Measurements from ENCODE around the gene SEC14L1. TPM values are rescaled to one million over a fixed set of nuclear protein-coding genes. Genes with fewer than 3 reads are reported as not detected.

Gene SEC14L1
- total RNA-seq, 2 donors from 2014 or later = 89.0 to 105 TPM

DNA sequence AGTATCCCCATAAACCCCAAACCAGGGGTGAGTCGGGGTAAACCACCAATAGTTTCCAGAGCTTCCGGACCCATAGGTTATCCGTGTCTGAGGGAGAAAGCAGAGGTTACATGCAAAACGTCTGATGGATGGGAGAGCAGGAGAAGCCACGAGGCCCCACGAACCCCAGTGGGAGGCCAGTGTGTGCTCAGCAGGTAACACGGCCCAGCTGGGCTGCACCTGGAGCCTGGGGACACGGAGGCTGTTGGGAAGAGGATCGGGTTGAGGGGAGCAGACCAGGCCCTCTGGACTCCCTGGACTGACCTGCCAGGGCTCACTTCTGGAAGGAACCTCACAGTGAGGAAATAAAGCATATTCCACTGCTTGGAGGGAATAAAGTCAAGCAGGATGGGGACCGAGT, 78.1 kb downstream of the SEC14L1 start:
- DNase-seq (ENCODE audit: low spot score) (no peak), ATAC-seq (ENCODE audit: insufficient number of reproducible peaks, low FRiP score, low read depth) (no peak)
- Histone ChIP-seq H3K36me3 (peaks cover 25% of the 10 kb centered on the region), H3K27me3 (replicated peaks; ENCODE audit: insufficient read depth) (no peaks in the 10 kb centered on the region), H3K9me3 (no peaks in the 10 kb centered on the region), H3K4me3 (no peak overlapping the region), H3K27ac (no peak overlapping the region), H3K4me1 (ENCODE audit: control insufficient read depth in 1 of 2, low read depth in 2 of 2) (no peaks in the 10 kb centered on the region)
- TF ChIP-seq, protein P1, sequence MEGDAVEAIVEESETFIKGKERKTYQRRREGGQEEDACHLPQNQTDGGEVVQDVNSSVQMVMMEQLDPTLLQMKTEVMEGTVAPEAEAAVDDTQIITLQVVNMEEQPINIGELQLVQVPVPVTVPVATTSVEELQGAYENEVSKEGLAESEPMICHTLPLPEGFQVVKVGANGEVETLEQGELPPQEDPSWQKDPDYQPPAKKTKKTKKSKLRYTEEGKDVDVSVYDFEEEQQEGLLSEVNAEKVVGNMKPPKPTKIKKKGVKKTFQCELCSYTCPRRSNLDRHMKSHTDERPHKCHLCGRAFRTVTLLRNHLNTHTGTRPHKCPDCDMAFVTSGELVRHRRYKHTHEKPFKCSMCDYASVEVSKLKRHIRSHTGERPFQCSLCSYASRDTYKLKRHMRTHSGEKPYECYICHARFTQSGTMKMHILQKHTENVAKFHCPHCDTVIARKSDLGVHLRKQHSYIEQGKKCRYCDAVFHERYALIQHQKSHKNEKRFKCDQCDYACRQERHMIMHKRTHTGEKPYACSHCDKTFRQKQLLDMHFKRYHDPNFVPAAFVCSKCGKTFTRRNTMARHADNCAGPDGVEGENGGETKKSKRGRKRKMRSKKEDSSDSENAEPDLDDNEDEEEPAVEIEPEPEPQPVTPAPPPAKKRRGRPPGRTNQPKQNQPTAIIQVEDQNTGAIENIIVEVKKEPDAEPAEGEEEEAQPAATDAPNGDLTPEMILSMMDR (IDR thresholded peaks at IDR 0.05) = no peak

DNA sequence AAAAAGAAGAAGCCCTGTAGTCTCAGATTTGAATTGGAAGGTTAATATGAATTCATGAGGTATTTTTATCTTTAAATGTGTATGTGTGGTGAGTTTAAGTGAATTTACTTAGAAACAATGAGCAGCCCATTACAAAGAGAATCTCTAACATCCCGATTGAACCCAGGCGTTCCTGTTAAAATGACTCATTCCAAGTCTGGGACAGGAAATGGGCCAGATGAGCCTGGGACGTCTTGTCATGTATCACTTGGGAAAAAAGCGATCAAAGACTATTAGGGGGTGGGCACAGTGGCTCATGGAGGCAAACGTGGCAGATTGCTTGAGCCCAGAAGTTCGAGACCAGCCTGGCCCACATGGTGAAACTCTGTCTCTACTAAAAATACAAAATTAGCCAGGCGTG, 81.6 kb downstream of the SEC14L1 start:
- H3K27ac ChIP-seq = no peak overlapping the region
- H3K27me3 ChIP-seq (replicated peaks; ENCODE audit: insufficient read depth) = no peaks in the 10 kb centered on the region
- no peaks in the 10 kb centered on the region for H3K4me1 ChIP-seq (ENCODE audit: control insufficient read depth in 1 of 2, low read depth in 2 of 2)
- no peak overlapping the region for H3K4me3 ChIP-seq
- DNase-seq (ENCODE audit: low spot score) (no peak), ATAC-seq (ENCODE audit: insufficient number of reproducible peaks, low FRiP score, low read depth) (no peak)
- no peaks in the 10 kb centered on the region for H3K9me3 ChIP-seq
- TF ChIP-seq, protein P1 (IDR thresholded peaks at IDR 0.05) = no peak
- H3K36me3 ChIP-seq = peaks cover 6% of the 10 kb centered on the region

DNA sequence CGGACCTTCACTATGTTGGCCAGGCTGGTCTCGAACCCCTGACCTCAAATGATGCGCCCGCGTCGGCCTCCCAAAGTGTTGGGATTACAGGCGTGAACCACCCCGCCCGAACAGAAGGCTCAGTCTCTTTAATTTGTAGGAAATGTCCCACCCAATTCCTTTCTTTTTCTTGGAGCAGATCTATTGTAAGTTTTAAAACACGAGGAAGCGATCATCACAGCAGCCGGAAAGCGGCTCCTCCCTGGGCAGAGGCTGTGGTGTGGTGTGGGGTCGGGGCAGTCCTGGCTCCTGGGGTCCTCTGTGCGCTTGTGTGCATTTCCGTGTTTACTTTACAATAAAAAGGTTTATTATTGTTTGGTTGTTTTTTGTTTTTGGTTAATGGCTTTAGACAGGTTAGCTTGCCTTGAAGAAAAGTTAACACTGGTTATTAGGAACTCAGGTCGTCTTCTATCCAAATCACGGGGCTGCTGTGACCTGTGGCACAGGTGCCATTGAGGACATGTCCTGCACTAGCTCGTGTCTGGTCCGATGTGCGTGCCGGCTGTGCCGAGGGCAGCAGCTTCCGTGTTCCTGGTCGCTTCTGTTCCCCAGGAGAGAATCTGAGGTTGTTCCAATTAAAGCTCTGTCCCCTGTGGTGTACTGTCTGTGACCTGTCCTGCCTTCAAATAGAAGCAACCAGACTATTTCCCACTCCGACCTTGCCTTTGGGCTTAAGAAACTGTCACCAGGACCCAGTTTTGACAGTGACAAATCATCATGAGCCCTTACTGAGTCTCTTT, 83.1 kb downstream of the SEC14L1 start:
- no peaks in the 10 kb centered on the region for H3K36me3 ChIP-seq
- H3K27ac ChIP-seq = no peak overlapping the region
- DNase-seq (ENCODE audit: low spot score) = no peak
- ATAC-seq (ENCODE audit: insufficient number of reproducible peaks, low FRiP score, low read depth) = no peak
- H3K4me1 ChIP-seq (ENCODE audit: control insufficient read depth in 1 of 2, low read depth in 2 of 2) = no peaks in the 10 kb centered on the region
- no peaks in the 10 kb centered on the region for H3K27me3 ChIP-seq (replicated peaks; ENCODE audit: insufficient read depth)
- no peak overlapping the region for H3K4me3 ChIP-seq
- TF ChIP-seq, protein P1 (IDR thresholded peaks at IDR 0.05) = no peak
- no peaks in the 10 kb centered on the region for H3K9me3 ChIP-seq

DNA sequence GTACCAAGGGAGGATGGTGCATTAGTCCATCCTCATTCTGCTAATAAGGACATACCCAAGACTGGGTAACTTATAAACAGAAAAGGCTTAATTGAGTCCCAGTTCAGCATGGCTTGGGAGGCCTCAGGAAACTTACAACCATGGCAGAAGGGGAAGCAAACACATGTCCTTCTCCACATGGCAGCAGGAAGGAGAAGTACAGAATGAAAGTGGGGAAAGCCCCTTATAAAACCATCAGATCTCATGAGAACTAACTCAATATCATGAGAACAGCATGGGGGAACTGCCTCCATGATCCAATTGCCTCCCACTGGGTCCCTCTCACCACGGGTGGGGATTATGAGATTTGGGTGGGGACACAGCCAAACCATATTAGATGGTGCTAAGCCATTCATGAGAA, 84.5 kb downstream of the SEC14L1 start:
- ATAC-seq (ENCODE audit: insufficient number of reproducible peaks, low FRiP score, low read depth) = no peak
- TF ChIP-seq, protein P1 (IDR thresholded peaks at IDR 0.05) = no peak
- no peak for DNase-seq (ENCODE audit: low spot score)
- no peaks in the 10 kb centered on the region for H3K9me3 ChIP-seq
- H3K36me3 ChIP-seq = no peaks in the 10 kb centered on the region
- H3K27ac ChIP-seq = no peak overlapping the region
- H3K4me1 ChIP-seq (ENCODE audit: control insufficient read depth in 1 of 2, low read depth in 2 of 2) = no peaks in the 10 kb centered on the region
- no peaks in the 10 kb centered on the region for H3K27me3 ChIP-seq (replicated peaks; ENCODE audit: insufficient read depth)
- no peak overlapping the region for H3K4me3 ChIP-seq

DNA sequence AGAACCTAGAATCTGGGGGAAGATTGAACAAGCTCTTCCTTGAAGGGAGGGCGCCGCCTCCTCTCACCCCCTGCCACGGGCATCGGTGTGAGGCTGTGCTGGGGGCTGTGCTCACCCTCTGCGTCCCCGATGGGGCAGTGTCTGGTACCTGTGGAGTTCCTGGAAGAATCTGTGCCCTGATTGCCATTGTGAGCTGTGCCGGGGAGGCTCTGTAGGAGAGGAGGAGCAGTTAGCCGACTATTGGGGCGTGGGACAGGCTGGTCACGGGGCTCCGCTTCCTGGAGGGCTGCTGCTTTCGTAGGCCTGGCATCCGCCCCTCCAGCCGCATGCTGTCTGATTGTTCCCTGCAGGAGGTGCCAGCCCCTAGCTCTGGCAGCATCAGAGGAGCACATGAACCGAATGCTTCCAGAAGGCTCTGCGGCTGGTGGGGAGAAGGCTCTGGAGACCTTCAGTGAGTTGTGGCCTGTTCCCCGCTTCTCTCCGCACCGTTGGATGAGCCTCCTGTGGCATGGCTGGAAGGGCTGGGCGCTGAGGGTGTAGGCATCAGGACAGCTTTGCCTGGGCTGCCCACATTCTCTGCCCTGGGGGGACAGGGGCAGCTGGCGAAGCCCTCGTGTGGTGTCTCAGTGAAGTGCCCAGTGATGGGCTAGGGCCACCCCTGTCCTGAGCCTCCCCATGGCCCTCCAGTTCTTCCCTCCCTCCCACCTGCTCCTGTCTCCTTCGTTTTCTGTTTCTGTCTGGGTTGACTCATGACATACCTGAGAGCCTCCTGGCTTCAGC, 86.9 kb downstream of the SEC14L1 start:
- H3K4me3 ChIP-seq = no peak overlapping the region
- no peaks in the 10 kb centered on the region for H3K4me1 ChIP-seq (ENCODE audit: control insufficient read depth in 1 of 2, low read depth in 2 of 2)
- H3K36me3 ChIP-seq = no peaks in the 10 kb centered on the region
- DNase-seq (ENCODE audit: low spot score) (no peak), ATAC-seq (ENCODE audit: insufficient number of reproducible peaks, low FRiP score, low read depth) (no peak)
- H3K9me3 ChIP-seq = no peaks in the 10 kb centered on the region
- no peaks in the 10 kb centered on the region for H3K27me3 ChIP-seq (replicated peaks; ENCODE audit: insufficient read depth)
- TF ChIP-seq, protein P1 (IDR thresholded peaks at IDR 0.05) = no peak
- H3K27ac ChIP-seq = no peak overlapping the region
